HG03469 (cell line): Measurements from ENCODE around the gene TRIM41.
"Not testable (repeated sequence)": the region's sequence is repeated elsewhere in the genome, so short reads cannot be mapped to it uniquely, and the experiment has no call there.

ENCODE experiments used
- ATAC-seq: cut with Tn5 transposase; IDR thresholded peaks from one replicate; pipeline ENCODE4 v1.9.1; 2021; ENCODE audit warnings: mild to moderate bottlenecking, moderate library complexity, moderate number of reproducible peaks; ENCODE audit not compliant: unreplicated experiment

The TRIM41 gene

DNA sequence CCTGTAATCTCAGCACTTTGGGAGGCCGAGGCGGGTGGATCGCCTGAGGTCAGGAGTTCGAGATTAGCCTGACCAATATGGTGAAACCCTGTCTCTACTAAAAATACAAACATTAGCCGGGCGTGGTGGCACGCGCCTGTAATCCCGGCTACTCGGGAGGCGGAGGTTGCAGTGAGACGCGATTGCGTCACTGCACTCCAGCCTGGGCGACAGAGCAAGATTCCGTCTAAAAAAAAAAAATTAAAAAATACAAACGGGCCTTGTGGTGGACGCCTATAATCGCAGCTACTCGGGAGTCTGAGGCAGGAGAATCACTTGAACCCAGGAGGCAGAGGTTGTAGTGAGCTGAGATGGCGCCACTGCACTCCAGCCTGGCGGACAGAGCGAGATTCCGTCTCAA lies 14.1 kb upstream of the TRIM41 start:
- not testable (repeated sequence) for ATAC-seq

DNA sequence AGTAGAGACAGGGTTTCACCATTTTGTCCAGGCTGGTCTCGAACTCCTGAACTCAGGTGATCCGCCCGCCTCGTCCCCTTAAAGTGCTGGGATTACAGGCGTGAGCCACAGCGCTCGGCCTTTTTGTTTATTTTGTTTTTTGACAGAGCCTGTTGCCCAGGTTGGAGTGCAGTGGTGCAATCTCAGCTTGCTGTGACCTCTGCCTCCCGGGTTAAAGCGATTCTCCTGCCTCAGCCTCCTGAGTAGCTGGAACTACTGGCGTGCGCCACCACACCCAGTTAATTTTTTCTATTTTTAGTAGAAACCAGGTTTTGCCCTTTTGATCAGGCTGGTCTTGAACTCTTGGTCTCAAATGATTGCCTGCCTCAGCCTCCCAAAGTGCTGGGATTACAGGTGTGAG lies 12.9 kb upstream of the TRIM41 start:
- ATAC-seq = not testable (repeated sequence)

DNA sequence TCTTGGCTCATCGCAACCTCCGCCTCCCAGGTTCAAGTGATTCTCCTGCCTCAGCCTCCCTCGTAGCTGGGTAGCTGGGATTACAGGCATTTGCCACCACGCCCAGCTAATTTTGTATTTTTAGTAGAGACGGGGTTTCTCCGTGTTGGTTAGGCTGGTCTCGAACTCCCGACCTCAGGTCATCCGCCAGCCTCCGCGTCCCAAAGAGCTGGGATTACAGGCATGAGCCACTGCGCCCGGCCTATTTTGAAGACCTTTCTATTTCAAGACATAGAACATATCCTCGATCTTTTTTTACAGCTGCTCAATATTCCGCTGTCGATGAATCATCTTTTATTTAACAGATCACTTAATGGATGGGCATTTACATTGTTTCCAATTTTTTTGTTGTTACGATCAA lies 12.4 kb upstream of the TRIM41 start:
- ATAC-seq = not testable (repeated sequence)

DNA sequence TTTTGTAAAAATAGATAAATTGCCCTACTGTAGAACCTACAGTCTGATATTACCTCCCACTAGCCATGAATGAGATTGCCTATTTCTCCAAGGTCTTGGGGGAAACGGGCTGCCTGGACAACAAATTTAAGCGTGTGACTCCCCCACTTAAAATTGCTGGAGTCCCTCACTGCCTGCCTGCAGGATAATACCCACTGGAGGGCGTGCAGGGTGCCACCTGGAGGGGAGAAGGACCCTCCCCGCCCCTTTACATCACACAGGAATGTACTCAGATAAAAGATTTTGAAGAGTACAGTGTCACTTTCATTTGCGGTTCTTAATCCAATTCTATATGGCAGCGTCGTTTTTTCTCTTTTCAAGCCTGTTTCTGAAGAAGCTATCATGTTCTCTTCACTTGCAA lies 11.9 kb upstream of the TRIM41 start:
- ATAC-seq = no peak

DNA sequence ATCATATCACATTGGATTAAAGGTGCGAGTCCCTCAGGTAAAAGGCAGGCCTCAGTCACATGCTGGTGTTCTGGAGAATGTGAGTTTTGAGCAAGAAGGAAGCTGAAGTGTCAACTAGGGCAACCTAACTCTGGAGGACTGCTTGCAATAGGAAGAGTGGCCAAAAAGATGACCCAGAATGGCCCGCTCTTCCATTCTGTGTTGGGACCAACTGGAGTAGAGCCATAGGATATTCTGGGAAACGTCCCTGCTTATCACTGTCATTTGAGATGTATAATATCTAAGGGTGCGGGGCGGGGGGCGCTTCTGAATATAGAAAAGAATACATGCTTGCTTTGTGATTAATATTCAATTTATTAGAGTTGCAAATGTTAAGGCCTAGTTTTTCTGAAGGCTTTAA lies 11.0 kb upstream of the TRIM41 start:
- no peak for ATAC-seq

DNA sequence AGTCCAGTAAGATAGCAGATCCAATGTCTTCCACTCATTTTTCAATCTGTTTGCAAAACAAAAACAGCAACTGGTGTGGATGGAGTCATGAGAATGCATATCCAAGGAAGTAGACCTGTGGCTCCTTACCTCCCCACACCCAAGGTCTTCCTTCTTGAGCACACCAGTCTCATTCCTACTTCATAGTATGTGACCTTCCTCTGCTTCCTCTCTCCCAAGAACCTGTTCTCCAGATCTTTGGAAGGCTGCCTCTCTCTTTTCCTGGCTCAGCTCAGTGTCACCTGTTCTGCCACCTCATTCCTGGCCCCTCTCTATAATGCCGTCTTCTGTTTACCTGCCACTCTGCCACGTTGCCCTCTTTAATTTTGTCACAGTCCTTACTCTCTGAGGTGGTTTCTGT lies 10.1 kb upstream of the TRIM41 start:
- ATAC-seq = no peak

DNA sequence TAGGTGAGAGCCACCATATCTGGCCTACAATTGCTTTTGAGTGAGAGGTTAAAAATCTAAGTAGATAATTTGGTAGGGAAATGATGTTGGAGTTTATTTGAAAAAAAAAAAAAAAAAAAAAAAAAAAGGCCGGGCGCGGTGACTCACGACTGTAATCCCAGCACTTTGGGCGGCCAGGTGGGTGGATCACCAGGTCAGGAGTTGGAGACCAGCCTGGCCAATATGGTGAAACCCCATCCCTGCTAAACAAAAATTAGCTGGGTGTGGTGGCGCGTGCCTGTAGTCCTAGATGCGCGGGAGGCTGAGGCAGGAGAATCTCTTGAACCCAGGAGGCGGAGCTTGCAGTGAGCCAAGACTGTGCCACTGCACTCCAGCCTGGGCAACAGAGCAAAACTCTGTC lies 8.8 kb upstream of the TRIM41 start:
- ATAC-seq = not testable (repeated sequence)

DNA sequence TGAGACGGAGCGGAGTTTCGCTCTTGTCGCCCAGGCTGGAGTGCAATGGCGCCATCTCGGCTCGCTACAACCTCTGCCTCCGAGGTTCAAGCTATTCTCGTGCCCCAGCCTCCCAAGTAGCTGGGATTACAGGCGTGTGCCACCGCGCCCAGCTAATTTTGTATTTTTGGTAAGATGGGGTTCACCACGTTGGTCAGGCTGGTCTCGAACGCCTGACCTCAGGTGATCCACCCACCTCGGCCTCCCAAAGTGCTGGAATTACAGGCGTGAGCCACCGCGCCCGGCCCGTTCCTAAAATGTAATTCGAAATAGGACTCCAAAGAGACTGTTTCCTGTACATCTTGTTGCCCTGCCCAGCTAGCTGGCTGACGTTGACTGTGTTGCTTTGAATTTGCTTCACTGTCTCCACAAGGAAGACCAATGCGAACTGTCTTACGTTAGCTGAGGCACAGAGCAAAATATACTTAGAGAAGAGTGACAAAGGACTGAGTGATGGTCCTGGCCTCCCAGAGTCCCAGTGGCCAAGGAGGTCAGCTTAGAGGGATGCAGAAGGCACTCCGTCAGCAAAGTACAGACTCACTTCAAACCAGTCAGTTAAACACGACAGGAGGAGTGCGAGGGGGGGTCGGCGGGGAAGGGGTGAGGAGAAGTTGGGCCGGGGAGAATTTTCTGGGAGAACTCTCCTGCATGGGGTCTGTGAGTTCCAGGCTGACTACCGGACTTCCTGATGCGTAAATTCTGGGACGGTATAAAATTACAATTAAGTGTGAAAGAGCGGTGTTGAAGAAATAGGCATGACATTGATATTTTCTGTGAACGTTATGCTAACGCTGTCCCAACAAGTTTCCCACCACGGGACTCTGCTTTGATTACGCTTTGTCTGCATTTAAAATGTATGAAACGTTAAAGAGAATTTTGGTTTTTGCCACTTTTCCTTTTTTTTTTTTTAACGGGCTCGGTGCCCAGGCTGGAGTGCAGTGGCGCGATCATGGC lies 6.8 kb upstream of the TRIM41 start:
- no peak for ATAC-seq

DNA sequence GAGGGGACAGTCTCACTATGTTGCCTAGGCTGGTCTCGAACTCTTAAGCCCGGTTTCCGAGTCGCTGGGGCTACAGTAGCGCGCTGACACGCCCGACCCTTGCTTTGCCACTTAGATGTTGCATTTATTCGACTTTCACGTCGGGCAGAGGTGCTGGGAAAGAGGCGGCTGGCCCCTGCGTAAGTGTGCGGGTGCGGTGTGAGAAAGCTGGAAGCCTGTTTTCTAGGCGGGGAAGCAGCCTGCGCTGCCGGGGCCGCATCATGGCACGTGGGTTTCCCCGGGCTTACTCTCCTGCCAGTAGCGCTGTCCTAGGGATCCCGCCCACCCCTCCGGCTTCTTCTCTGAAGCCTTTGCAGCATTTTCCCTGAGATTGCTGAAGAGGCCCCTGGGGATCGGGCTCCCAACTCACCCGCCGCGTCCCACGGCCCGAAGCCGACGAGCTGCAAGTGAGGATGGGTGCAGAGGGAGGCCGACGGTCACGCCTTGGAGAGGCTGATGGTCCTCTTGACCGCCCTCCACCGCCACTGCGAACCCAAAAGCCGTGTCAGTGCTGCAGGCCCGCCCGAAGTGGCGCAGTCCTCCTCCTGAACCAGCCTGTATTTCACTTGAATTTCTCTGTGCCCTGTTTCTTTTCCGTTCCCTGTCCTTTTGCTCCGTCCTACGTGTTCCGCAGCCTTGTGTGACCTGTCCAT lies 5.8 kb upstream of the TRIM41 start:
- no peak for ATAC-seq

DNA sequence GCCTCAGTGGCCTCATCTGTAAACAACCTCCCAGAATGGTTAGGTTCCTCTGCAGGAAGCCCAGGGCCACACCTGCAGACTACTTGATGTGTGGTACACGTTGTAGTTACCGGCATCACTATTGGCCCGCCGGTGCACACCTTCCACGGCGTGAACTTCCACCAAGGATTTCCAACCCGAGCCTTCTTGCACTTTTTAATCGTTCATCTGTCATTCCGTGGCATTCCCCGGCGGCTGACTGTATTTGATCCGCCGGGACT lies 5.3 kb upstream of the TRIM41 start:
- no peak for ATAC-seq

DNA sequence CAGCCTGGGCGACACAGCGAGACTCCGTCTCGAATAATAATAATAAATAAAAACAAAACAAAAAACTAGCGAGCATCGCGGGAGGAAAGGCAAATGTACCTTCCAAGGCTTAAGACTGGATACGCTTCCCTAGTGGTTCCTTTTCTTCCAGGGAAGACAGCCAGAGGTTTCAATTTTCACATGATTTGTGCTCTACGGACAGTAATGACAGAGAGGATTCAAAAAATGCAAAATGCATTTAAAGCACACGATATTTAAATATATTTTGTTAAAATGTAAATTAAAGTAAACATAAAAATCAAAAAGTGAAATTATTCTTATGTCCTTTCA lies 4.3 kb upstream of the TRIM41 start:
- ATAC-seq = no peak

DNA sequence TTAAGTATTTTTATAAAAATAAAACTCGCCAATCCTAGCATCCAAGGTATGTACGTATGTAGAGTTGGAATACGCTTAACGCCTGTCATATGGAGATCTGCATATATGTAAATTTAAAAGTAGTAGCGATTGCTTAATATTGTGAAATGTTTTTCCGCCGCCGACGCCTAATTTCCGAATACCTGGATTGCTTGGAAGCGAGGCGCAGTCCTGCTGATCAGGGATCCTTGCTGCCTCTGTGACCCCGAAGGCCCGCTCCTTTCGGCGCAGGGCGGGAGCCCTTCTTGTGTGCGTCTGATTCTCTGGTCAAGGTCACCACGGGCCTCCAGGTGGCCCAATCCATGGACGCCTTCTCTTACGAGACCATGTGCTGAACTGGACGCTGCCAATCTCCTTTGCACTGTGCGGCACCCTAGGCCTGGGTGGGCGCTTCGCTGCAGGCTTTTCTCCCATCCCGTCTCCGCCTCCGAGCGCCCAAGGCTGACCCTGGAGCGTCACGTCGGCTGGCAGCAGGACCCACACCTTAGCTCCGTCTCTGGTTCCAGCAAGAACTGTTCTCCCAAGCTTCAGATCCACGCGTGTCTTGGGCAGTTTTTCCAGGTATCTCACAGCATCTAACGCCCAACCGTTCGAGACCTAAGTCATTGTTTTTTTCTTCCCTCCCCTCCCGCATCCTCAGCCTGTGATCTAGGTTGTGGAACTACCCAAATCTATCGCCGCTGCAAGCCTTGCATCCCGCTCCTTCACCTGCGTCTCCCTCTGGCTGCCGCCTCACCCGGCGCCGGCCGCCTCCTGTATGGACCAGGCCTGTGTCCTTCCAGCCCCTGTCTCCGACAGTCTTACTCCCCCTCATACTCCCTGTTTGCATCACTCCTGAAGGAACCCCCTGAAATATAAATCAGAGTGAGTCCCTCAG lies 3.6 kb upstream of the TRIM41 start:
- no peak for ATAC-seq

DNA sequence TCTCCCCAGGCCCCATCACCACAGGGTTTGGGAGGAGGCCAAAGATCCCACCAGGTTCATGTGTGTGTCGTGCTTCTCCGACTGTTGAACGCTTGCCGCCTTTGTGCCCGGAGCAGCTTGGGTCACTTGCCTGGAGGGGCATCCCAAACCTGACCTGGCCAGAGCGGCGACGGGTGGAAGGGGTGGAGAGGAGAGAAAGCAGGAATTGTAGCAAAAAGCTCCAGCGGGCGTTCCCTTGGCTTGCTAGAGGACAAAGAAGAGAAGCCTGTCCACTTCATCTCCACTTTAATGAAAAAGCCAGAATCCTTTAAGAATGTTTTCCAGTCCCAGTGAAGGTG lies 2.9 kb upstream of the TRIM41 start:
- ATAC-seq = no peak

DNA sequence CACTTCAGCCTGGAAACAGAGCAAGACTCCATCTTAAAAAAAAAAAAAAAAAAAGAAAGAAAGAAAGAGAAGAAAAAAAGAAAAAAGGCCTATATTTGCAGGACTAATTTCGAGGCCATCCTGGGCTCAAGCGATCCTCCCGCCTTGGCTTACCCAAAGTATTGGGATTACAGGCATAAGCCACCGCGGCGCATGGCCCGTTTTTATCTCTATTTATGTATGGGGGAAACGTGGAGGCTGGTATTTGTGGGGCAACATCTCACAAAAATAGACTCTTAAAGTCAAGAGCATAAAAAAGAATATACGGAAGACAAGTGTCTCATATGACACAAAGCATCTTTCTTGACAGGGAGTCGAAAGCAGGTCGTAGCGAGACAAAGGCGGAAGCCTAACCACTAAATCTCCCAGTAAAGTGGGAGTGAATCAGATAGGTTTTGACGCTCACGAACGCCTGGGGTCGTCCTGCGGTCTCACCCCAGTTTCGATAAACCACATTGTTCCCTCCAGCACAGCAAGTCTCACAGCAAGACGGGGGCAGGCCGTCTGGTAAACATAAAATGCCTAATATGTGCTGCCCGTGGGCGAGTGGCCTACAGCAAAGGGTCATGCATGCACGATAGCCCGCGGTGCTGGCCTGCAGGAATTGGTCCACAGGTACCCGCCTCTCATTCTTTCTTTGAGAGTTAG lies 1.8 kb upstream of the TRIM41 start:
- ATAC-seq = no peak

DNA sequence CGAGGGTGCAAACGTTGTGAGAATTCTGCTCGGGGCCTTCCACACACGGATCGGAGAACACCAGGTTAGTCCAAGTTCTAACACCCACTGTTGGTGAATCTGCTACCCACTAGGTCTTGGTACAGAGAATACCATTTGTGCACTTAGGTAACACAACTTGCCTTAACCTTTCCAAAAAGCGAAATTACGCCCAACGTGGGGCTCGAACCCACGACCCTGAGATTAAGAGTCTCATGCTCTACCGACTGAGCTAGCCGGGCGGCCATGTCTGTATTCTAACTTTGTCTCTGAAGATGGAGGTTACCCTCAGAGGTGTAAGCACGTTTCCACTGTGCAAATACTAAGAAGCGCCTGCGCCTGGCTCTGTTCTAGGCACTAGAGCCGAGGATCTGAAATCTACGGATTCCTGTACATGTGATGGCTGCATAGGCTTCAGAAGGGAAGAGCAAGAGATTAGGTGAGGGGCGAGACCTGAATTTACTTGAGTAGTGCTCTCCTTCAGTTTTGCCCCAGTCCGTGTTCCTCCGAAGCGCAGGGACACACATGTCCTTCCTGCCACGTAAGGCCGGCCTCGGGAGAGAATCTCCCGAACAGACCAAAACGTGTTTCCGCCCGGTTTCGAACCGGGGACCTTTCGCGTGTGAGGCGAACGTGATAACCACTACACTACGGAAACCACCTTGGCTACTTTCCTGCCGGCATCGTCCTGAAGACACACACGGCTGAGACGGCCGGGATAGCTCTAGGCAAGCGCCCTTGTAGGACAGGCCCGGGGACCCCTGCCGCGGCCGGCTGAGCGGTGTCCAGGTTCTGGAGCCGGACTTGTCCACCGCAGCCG lies 1.1 kb upstream of the TRIM41 start:
- peak; percentile 18 for ATAC-seq

DNA sequence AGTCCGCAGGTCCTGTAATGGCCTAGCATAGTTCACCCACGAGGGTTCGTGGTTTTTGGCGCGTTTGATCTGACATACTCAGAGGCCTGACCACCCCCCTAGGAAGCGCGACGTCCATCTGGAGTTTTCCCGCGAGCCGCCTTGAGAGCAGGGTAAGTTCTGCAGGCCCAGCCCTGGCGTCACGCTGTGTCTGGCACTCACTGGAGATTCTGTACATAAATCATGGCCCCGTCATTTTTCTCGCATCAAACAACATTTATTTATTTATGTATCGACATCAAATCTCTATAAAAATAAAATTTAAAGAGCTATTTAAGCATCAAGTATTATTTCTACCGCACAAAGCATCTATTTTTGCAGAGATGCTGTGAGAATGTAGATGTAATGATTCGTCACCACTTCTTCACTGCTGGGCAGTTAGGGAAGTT lies 437 bp upstream of the TRIM41 start:
- ATAC-seq = no peak

DNA sequence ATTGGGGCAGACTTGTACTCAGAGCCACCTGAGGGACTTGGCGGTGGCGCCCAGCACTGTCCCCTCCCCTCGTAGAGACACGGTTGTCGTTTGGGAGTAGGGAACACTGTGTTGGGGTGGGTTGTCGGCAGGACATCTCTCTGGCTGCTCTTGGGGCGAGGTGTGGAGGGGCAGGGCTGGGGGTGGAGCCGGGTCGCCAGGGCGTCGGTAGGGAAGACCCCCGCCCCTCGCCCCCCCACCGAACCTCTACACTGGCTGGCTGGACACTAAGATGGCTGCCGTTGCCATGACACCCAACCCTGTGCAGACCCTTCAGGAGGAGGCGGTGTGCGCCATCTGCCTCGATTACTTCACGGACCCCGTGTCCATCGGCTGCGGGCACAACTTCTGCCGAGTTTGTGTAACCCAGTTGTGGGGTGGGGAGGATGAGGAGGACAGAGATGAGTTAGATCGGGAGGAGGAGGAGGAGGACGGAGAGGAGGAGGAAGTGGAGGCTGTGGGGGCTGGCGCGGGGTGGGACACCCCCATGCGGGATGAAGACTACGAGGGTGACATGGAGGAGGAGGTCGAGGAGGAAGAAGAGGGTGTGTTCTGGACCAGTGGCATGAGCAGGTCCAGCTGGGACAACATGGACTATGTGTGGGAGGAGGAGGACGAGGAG lies 778 bp downstream of the TRIM41 start:
- no peak for ATAC-seq

DNA sequence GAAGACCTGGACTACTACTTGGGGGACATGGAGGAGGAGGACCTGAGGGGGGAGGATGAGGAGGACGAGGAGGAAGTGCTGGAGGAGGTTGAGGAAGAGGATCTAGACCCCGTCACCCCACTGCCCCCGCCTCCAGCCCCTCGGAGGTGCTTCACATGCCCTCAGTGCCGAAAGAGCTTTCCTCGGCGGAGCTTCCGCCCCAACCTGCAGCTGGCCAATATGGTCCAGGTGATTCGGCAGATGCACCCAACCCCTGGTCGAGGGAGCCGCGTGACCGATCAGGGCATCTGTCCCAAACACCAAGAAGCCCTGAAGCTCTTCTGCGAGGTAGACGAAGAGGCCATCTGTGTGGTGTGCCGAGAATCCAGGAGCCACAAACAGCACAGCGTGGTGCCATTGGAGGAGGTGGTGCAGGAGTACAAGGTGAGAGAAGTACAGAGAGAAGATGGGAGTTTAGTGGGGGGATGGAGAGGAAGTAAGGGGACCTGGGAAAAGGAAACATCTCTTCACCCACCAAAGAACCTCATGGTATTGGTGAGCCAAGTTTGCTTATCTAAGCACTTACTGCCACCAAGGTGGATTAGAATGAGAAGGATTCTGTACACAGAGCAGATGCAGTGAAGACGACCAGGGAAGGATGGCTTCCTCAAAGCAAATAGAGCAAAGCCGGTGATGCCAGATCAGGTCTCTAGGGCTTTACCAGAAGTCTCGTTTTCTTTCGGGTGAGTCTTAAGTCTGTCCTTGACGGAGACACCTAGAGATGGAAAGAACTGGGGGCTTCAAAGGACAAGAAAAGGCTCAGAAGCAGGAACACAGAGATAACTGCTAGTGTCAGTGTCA lies 1.5 kb downstream of the TRIM41 start:
- ATAC-seq = no peak

DNA sequence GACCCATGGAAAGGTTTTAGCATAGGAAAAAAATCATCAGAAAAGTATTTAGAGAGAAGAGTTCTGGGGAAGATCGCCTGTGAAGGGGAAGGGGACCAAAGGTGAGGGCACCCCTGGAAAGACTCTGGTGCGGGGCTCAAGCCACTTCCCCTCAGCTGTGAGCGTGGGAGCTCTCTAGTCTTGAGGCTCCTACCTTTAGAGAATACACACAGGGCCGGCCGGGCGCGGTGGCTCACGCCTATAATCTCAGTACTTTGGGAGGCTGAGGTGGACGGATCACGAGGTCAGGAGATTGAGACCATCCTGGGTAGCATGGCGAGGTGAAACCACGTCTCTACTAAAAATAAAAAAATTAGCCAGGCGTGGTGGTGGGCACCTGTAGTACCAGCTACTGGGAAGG lies 6.9 kb downstream of the TRIM41 start:
- ATAC-seq = no peak
